Tibial artery (tissue), 4 donors: Measurements from ENCODE around the gene ZNF726.
"Not testable (repeated sequence)": the region's sequence is repeated elsewhere in the genome, so short reads cannot be mapped to it uniquely, and the experiment has no call there.

Source experiments
- DNase-seq, 2 donors: peaks; one replicate each; pipeline ENCODE4 v3.0.0-alpha.2; 2019
- H3K27ac ChIP-seq, 2 donors: fragments of 200-600 bp; sonication (generic) in 1 of 2; 1 replicate in 1 of 2; 2 replicates in 1 of 2; pipeline ENCODE4 v1.5.1; 2018 to 2019; ENCODE audit warnings: mild to moderate bottlenecking in 1 of 2
- H3K27me3 ChIP-seq, 2 donors: fragments of 200-600 bp; sonication (generic) in 1 of 2; one replicate each; pipeline versions ENCODE4 v1.5.1 to v1.6.0; 2016 to 2019
- H3K36me3 ChIP-seq, 3 donors: fragments of 200-600 bp; sonication (generic) in 2 of 3; one replicate each; pipeline ENCODE4 v1.5.1; 2016 to 2019; ENCODE audit warnings: mild to moderate bottlenecking in 2 of 3
- H3K4me1 ChIP-seq, 4 donors: fragments of 200-600 bp; sonication (generic) in 2 of 4; 1 replicate in 3 of 4; 2 replicates in 1 of 4; pipeline ENCODE4 v1.5.1; 2016 to 2019
- H3K4me3 ChIP-seq, 2 donors: fragments of 200-600 bp; sonication (generic) in 1 of 2; 1 replicate in 1 of 2; 2 replicates in 1 of 2; pipeline ENCODE4 v1.5.1; 2018 to 2019; ENCODE audit warnings: mild to moderate bottlenecking in 2 of 2
- H3K9me3 ChIP-seq, 3 donors: fragments of 200-600 bp; sonication (generic) in 1 of 3; one replicate each; pipeline ENCODE4 v1.5.1; 2016 to 2019
- intact Hi-C: fragments of 100-400 bp; cut with DNase I; formaldehyde crosslinking; loops from one replicate; pipeline ENCODE4 v1.15.0; 2023; ENCODE audit warnings: low total_unique reads
- TF ChIP-seq, protein P1 (sequence below), 2 experiments: fragments of 200-600 bp in 1 of 2; fragments of 450-650 bp in 1 of 2; IDR thresholded peaks; one replicate each; pipeline ENCODE4 v1.5.1; 2017 to 2019; ENCODE audit warnings: antibody characterized with exemption in 2 of 2, mild to moderate bottlenecking in 1 of 2, moderate library complexity in 1 of 2

ZNF726 gene

GRCh38 chr19:23916991-23917390 lies 2.3 kb downstream of the ZNF726 start:
- DNase-seq = no peak
- H3K9me3 ChIP-seq = no peaks in the 10 kb centered on the region
- peaks cover 5 to 12% (median 6%) of the 10 kb centered on the region in 3 donors for H3K36me3 ChIP-seq
- no peak overlapping the region for H3K27ac ChIP-seq
- intact Hi-C loops = no loop called here
- no peaks in the 10 kb centered on the region for H3K27me3 ChIP-seq
- TF ChIP-seq, protein P1, sequence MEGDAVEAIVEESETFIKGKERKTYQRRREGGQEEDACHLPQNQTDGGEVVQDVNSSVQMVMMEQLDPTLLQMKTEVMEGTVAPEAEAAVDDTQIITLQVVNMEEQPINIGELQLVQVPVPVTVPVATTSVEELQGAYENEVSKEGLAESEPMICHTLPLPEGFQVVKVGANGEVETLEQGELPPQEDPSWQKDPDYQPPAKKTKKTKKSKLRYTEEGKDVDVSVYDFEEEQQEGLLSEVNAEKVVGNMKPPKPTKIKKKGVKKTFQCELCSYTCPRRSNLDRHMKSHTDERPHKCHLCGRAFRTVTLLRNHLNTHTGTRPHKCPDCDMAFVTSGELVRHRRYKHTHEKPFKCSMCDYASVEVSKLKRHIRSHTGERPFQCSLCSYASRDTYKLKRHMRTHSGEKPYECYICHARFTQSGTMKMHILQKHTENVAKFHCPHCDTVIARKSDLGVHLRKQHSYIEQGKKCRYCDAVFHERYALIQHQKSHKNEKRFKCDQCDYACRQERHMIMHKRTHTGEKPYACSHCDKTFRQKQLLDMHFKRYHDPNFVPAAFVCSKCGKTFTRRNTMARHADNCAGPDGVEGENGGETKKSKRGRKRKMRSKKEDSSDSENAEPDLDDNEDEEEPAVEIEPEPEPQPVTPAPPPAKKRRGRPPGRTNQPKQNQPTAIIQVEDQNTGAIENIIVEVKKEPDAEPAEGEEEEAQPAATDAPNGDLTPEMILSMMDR (IDR thresholded peaks at IDR 0.05) = no peak
- H3K4me1 ChIP-seq = peaks cover 0 to 7% (median 0%) of the 10 kb centered on the region in 4 donors
- no peak overlapping the region for H3K4me3 ChIP-seq

DNA sequence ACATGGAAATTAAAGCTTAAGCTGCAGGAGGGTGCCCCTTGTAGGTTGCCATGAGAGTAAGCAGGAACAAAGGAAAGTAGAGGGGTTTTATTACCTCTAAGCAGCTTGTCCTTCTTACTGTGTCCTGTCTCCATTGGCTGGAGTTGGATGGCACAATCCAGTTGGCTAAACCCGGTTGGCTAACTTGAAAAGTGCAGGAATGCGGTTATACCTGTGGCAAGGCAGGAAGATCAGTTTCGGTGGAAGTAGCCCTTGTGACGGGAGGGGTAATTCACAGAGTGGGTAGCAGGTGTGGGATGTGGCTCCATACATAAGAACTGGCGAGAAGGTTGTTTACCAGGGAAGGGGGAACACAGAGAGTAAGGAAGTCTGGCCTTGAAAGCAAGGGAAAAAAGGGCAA lies 3.2 kb downstream of the ZNF726 start:
- H3K4me3 ChIP-seq = no peak overlapping the region
- peaks cover 0 to 7% (median 0%) of the 10 kb centered on the region in 4 donors for H3K4me1 ChIP-seq
- H3K36me3 ChIP-seq = peaks cover 5 to 14% (median 6%) of the 10 kb centered on the region in 3 donors
- TF ChIP-seq, protein P1 (IDR thresholded peaks at IDR 0.05) = no peak
- H3K9me3 ChIP-seq = no peaks in the 10 kb centered on the region
- no peak overlapping the region for H3K27ac ChIP-seq
- H3K27me3 ChIP-seq = no peaks in the 10 kb centered on the region
- no peak for DNase-seq
- intact Hi-C loops = no loop called here

GRCh38 chr19:23925285-23925684 lies 10.6 kb downstream of the ZNF726 start:
- peaks cover 5 to 17% (median 6%) of the 10 kb centered on the region in 3 donors for H3K36me3 ChIP-seq

GRCh38 chr19:23932878-23933277 lies 18.2 kb downstream of the ZNF726 start:
- Histone ChIP-seq H3K36me3 (peaks cover 0 to 4% (median 0%) of the 10 kb centered on the region in 3 donors), H3K27ac (no peak overlapping the region), H3K9me3 (peaks cover 0 to 44% (median 30%) of the 10 kb centered on the region in 3 donors), H3K27me3 (no peaks in the 10 kb centered on the region), H3K4me1 (no peaks in the 10 kb centered on the region), H3K4me3 (no peak overlapping the region)
- intact Hi-C loops = no loop called here
- TF ChIP-seq, protein P1 (IDR thresholded peaks at IDR 0.05) = no peak
- no peak for DNase-seq

More at GRCh38 chr19:23925285-23925684, 10.6 kb downstream of the ZNF726 start:
- Histone ChIP-seq H3K4me3 (no peak overlapping the region), H3K9me3 (no peaks in the 10 kb centered on the region), H3K4me1 (no peaks in the 10 kb centered on the region), H3K27me3 (no peaks in the 10 kb centered on the region), H3K27ac (no peak overlapping the region)
- no peak for DNase-seq
- TF ChIP-seq, protein P1 (IDR thresholded peaks at IDR 0.05) = no peak
- intact Hi-C loops = no loop called here

GRCh38 chr19:23937031-23937430 lies 22.3 kb downstream of the ZNF726 start:
- H3K36me3 ChIP-seq, H3K27ac ChIP-seq, intact Hi-C loops, H3K4me3 ChIP-seq, H3K4me1 ChIP-seq, DNase-seq, H3K27me3 ChIP-seq: not testable (repeated sequence)
- peaks cover 0 to 33% (median 30%) of the 10 kb centered on the region in 3 donors for H3K9me3 ChIP-seq

- no peak for DNase-seq
- no peaks in the 10 kb centered on the region for H3K36me3 ChIP-seq
Observed at GRCh38 chr19:23943411-23943810, 28.7 kb downstream of the ZNF726 start.

More at GRCh38 chr19:23943411-23943810, 28.7 kb downstream of the ZNF726 start:
- H3K4me1 ChIP-seq = no peaks in the 10 kb centered on the region
- H3K27ac ChIP-seq = no peak overlapping the region
- H3K27me3 ChIP-seq = no peaks in the 10 kb centered on the region
- TF ChIP-seq, protein P1 (IDR thresholded peaks at IDR 0.05) = no peak
- no peaks in the 10 kb centered on the region for H3K9me3 ChIP-seq
- H3K4me3 ChIP-seq = no peak overlapping the region
- intact Hi-C loops = no loop called here
